Posterior vena cava (tissue), 2 donors: ENCODE measurements around the gene FRMD8. TPM values are rescaled to one million over a fixed set of nuclear protein-coding genes. Genes with fewer than 3 reads are reported as not detected.

Experiments
- DNase-seq: peaks from one replicate; pipeline ENCODE4 v3.0.0-alpha.2; 2020; ENCODE audit warnings: low spot score
- intact Hi-C, 2 donors: fragments of 100-400 bp; cut with DNase I; formaldehyde crosslinking; loops; one replicate each; pipeline versions ENCODE4 v1.14.1 to v1.14.2; 2022 to 2023
- total RNA-seq, 2 donors: library from RNA; stranded (reverse); fragmentation: NEBNext Ultra II Directional; extraction: Animal tissue kit (Norgen Biotek cat#: 25700); gene quantifications; one replicate each; pipeline ENCODE4 v1.2.1, GENCODE V29; 2021
- donor health status: DM: yes; HTN: yes; CAD: no.
- donor health status: DM: yes; HTN: yes; CAD: no.

FRMD8 gene
- total RNA-seq, 2 donors from 2014 or later: 19.0 to 20.7 TPM

DNA sequence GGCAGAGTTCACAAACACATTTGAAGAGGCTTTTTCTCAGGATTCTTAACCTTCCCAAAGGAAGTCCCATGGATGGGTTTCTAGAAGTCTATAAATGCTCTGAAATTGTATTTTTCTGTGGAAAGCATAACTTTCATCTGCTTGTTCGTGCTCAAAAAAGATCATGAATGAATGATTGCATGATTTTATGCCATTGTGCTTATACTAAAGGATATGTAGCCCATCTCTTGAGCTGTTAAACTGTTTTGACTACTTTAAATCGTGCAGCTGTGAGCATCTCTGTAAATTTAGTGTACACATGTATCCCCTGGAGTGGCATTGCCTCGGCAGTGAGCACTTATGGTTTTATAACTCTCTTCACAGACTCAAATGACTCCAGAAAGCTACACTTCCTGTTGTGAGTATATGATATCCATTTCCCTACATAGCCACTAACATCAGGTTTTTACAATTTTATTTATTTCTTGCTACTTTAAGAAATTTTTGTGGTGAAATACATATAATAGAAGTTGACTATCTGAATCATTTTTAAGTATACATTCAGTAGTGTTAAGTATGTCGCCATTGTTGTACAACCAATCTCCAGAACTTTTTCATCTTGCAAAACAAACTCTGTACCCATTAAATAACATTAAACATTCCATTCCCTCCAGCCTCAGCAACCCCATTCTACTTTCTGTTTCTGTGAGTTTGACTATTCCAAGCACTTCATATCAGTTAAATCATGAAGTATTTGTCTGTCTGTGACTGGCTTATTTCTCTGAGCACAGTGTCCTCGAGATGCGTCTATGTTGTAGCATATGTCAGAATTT, 44.2 kb downstream of the FRMD8 start:
- no peak for DNase-seq

GRCh38 chr11:65431451-65432099, 45.1 kb downstream of the FRMD8 start:
- intact Hi-C loops: no loop called here
- DNase-seq: no peak

More for the DNA sequence above, 44.2 kb downstream of the FRMD8 start:
- intact Hi-C loops: no loop called here

- DNase-seq: no peak
- intact Hi-C loops: no loop called here
These were observed 45.7 kb downstream of the FRMD8 start for GRCh38 chr11:65432100-65432650.

GRCh38 chr11:65432686-65433582, 46.5 kb downstream of the FRMD8 start:
- intact Hi-C loops: no loop called here
- no peak for DNase-seq

DNA sequence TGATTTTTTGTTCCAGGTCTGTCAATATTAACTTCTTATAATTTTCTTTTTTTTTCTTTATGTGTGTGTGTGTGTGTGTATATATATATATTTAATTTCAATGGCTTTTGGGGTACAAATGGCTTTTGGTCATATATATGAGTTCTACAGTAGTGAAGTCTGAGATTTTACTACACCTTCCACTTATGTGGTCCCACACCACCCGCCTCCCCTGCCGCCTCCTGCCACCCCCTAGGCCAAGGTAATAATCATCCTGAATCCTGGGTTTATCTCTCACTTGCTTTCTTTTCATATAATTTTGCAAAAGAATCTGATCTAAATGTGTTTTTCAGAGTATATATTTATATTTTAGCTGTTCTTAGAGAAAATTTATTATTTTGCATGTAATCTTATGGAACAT, 47.2 kb downstream of the FRMD8 start:
- peak; percentile 63 for DNase-seq
- intact Hi-C loops: no loop called here

- intact Hi-C loops: no loop called here
- DNase-seq: no peak
These were observed 47.7 kb downstream of the FRMD8 start for GRCh38 chr11:65434057-65434666.

GRCh38 chr11:65434667-65435410, 48.4 kb downstream of the FRMD8 start:
- intact Hi-C loops: no loop called here
- no peak for DNase-seq

GRCh38 chr11:65435411-65435931, 49.0 kb downstream of the FRMD8 start:
- peak; percentile 26 for DNase-seq

DNA sequence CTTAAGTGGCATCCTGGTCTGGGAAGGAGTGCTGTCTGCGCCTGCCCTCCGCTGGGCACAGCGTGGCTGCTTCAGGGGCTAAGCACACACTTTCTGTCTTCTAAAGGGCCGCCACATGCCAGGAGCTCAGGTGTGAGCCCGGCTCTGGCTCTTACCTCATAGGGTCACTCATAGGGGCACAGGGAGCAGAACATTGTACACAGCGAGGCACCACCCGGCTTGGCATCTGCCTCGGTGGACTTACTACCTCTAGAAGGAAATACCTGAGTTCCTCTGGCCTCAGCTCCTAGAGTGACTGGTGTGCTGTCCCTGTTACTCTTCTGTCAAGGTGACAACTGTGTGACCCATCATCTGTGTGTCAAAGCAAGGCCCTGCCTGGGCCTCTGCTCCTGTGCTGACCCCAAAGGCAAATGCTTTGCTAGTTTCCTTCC, 49.6 kb downstream of the FRMD8 start:
- intact Hi-C loops: no loop called here
- peak; percentile 77 for DNase-seq

More at GRCh38 chr11:65435411-65435931, 49.0 kb downstream of the FRMD8 start:
- intact Hi-C loops: no loop called here

GRCh38 chr11:65436412-65437032, 50.1 kb downstream of the FRMD8 start:
- peak; percentile 74 for DNase-seq
- intact Hi-C loops: no loop called here

- DNase-seq: peak; percentile 56
- intact Hi-C loops: no loop called here
These were observed 51.2 kb downstream of the FRMD8 start for GRCh38 chr11:65437436-65438227.

GRCh38 chr11:65438257-65439151, 52.1 kb downstream of the FRMD8 start:
- intact Hi-C loops: no loop called here
- DNase-seq: no peak

- peak; percentile 44 for DNase-seq
- intact Hi-C loops: no loop called here
These were observed 53.1 kb downstream of the FRMD8 start for GRCh38 chr11:65439331-65440181.

- DNase-seq: peak; percentile 60
- intact Hi-C loops: no loop called here
These were observed 54.5 kb downstream of the FRMD8 start for GRCh38 chr11:65440831-65441499.
